Thyroid gland (tissue), 4 donors: Measurements from ENCODE around the gene TNC.

Source experiments
- POLR2A ChIP-seq, 2 donors: fragments of 450-650 bp; IDR thresholded peaks; one replicate each; pipeline ENCODE4 v1.6.1; 2017; ENCODE audit warnings: antibody characterized with exemption in 2 of 2, mild to moderate bottlenecking in 2 of 2, moderate library complexity in 1 of 2
- TF ChIP-seq, protein P1 (sequence below), 6 experiments: fragments of 200-600 bp in 3 of 6; fragments of 450-650 bp in 3 of 6; sonication (generic) in 3 of 6; IDR thresholded peaks; one replicate each; pipeline ENCODE4 v1.5.1; 2016 to 2019; ENCODE audit warnings: antibody characterized with exemption in 6 of 6, mild to moderate bottlenecking in 2 of 6, inconsistent platforms in 1 of 6, moderate library complexity in 1 of 6

DNA sequence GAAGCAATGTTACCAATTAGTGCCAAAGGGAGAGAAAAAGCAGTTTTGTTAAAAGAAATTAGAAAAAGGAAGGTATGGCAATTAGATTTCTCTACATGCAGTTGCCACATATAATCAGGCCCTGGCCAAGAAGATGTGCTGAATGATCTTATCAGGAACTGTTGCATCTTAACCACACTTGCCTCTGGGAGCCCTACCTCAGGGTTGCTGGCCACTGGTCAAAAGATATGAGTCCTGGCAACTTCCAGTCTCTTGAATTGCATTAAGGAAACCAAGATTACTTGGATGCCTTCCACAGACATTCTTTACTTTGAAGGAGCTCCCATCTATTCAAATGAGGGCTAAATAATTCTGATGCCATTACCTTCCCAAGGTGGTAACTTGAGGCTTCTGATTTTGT, 60.4 kb downstream of the TNC start:
- TF ChIP-seq, protein P1, sequence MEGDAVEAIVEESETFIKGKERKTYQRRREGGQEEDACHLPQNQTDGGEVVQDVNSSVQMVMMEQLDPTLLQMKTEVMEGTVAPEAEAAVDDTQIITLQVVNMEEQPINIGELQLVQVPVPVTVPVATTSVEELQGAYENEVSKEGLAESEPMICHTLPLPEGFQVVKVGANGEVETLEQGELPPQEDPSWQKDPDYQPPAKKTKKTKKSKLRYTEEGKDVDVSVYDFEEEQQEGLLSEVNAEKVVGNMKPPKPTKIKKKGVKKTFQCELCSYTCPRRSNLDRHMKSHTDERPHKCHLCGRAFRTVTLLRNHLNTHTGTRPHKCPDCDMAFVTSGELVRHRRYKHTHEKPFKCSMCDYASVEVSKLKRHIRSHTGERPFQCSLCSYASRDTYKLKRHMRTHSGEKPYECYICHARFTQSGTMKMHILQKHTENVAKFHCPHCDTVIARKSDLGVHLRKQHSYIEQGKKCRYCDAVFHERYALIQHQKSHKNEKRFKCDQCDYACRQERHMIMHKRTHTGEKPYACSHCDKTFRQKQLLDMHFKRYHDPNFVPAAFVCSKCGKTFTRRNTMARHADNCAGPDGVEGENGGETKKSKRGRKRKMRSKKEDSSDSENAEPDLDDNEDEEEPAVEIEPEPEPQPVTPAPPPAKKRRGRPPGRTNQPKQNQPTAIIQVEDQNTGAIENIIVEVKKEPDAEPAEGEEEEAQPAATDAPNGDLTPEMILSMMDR (IDR thresholded peaks at IDR 0.05): no peak
- TF ChIP-seq POLR2A (IDR thresholded peaks at IDR 0.05): no peak
